H1 (cell line): ENCODE results near the gene IL1RAPL1. TPM values are rescaled to one million over a fixed set of nuclear protein-coding genes. Genes with fewer than 3 reads are reported as not detected.

Experiments used
- BCL11A ChIP-seq, 2 experiments: IDR thresholded peaks; one replicate each; pipeline ENCODE4 v1.6.1; 2011; ENCODE audit warnings: low read depth in 2 of 2, low read length in 2 of 2, mild to moderate bottlenecking in 2 of 2
- CEBPB ChIP-seq: IDR thresholded peaks from 2 replicates; pipeline ENCODE4 v1.6.1; 2012; ENCODE audit warnings: low read depth, low read length
- HDAC2 ChIP-seq, 2 experiments: fragments of 300-600 bp in 1 of 2; sonication (generic) in 1 of 2; IDR thresholded peaks; 2 replicates each; pipeline ENCODE4 v1.6.1; 2011 to 2012; ENCODE audit warnings: low read depth in 2 of 2, low read length in 2 of 2, mild to moderate bottlenecking in 2 of 2, moderate library complexity in 2 of 2, borderline replicate concordance in 1 of 2, inconsistent platforms in 1 of 2
- JUN ChIP-seq: IDR thresholded peaks from 2 replicates; pipeline ENCODE4 v1.6.1; 2011; ENCODE audit warnings: low read depth, mild to moderate bottlenecking, improper control_type of control experiment, low read length
- KDM4A ChIP-seq: IDR thresholded peaks from one replicate; pipeline ENCODE4 v1.7.1; 2012; ENCODE audit warnings: low read depth, mild to moderate bottlenecking, moderate library complexity, low read length, inconsistent platforms; ENCODE audit not compliant: severe bottlenecking
- SAP30 ChIP-seq: fragments of 300-600 bp; sonication (generic); IDR thresholded peaks from 2 replicates; pipeline ENCODE4 v1.7.1; 2012; ENCODE audit warnings: low read length, moderate library complexity, mild to moderate bottlenecking, inconsistent platforms; ENCODE audit not compliant: insufficient read depth, insufficient replicate concordance
- TBP ChIP-seq: IDR thresholded peaks from 2 replicates; pipeline ENCODE4 v1.6.1; 2011; ENCODE audit warnings: low read depth, low read length, improper control_type of control experiment
- polyA plus RNA-seq, 7 experiments: library from polyadenylated mRNA; depleted of rRNA in 3 of 7; stranded (reverse) in 5 of 7; unstranded in 2 of 7; fragments of >200 nt in 5 of 7; fragments of 200-250 nt in 2 of 7; gene quantifications; 1 replicate in 5 of 7; 2 replicates in 1 of 7; 4 replicates in 1 of 7; pipeline versions ENCODE4 v1.2.1 to v1.2.3, GENCODE V29; 2011 to 2013; ENCODE audit warnings: missing spikeins in 2 of 7, mixed read lengths in 2 of 7
- total RNA-seq: library from RNA; stranded (reverse); fragmentation: NEBNext Ultra II Directional; extraction: Animal tissue kit (Norgen Biotek cat#: 25700); gene quantifications from 2 replicates; pipeline ENCODE4 v1.2.1, GENCODE V29; 2021
- TF ChIP-seq, protein P1 (sequence below): fragments of 300-600 bp; sonication (generic); IDR thresholded peaks from 2 replicates; pipeline ENCODE4 v1.7.1; 2012; ENCODE audit warnings: low read length, moderate library complexity, mild to moderate bottlenecking, inconsistent platforms; ENCODE audit not compliant: insufficient replicate concordance
- TF ChIP-seq, protein P2 (sequence below): IDR thresholded peaks from 2 replicates; pipeline ENCODE4 v1.6.1; 2011; ENCODE audit warnings: low read length, improper control_type of control experiment

IL1RAPL1 gene
- total and polyA plus RNA-seq, 2 of the 8 experiments (the other 6 are each of a cell fraction or from before 2014, with no cell fraction given) = 0.11 to 0.35 TPM

DNA sequence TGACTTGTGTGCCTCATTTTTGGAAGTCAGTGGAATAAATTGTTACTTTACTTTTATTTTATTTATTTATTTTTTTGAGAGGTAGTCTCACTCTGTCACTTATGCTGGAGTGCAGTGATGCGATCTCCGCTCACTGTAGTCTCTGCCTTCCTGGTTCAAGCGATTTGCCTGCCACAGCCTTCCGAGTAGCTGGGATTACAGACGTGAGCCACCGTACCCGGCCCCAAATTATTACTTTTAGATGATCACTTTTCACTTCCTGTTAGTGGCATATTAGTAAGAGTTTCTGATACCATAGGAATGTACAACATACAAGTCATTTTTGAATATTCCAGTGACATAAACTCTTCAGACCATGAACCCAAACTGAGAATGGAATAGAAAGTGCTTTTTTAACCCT is 1017.1 kb downstream of the IL1RAPL1 start (continued):
- TF ChIP-seq, protein P1, sequence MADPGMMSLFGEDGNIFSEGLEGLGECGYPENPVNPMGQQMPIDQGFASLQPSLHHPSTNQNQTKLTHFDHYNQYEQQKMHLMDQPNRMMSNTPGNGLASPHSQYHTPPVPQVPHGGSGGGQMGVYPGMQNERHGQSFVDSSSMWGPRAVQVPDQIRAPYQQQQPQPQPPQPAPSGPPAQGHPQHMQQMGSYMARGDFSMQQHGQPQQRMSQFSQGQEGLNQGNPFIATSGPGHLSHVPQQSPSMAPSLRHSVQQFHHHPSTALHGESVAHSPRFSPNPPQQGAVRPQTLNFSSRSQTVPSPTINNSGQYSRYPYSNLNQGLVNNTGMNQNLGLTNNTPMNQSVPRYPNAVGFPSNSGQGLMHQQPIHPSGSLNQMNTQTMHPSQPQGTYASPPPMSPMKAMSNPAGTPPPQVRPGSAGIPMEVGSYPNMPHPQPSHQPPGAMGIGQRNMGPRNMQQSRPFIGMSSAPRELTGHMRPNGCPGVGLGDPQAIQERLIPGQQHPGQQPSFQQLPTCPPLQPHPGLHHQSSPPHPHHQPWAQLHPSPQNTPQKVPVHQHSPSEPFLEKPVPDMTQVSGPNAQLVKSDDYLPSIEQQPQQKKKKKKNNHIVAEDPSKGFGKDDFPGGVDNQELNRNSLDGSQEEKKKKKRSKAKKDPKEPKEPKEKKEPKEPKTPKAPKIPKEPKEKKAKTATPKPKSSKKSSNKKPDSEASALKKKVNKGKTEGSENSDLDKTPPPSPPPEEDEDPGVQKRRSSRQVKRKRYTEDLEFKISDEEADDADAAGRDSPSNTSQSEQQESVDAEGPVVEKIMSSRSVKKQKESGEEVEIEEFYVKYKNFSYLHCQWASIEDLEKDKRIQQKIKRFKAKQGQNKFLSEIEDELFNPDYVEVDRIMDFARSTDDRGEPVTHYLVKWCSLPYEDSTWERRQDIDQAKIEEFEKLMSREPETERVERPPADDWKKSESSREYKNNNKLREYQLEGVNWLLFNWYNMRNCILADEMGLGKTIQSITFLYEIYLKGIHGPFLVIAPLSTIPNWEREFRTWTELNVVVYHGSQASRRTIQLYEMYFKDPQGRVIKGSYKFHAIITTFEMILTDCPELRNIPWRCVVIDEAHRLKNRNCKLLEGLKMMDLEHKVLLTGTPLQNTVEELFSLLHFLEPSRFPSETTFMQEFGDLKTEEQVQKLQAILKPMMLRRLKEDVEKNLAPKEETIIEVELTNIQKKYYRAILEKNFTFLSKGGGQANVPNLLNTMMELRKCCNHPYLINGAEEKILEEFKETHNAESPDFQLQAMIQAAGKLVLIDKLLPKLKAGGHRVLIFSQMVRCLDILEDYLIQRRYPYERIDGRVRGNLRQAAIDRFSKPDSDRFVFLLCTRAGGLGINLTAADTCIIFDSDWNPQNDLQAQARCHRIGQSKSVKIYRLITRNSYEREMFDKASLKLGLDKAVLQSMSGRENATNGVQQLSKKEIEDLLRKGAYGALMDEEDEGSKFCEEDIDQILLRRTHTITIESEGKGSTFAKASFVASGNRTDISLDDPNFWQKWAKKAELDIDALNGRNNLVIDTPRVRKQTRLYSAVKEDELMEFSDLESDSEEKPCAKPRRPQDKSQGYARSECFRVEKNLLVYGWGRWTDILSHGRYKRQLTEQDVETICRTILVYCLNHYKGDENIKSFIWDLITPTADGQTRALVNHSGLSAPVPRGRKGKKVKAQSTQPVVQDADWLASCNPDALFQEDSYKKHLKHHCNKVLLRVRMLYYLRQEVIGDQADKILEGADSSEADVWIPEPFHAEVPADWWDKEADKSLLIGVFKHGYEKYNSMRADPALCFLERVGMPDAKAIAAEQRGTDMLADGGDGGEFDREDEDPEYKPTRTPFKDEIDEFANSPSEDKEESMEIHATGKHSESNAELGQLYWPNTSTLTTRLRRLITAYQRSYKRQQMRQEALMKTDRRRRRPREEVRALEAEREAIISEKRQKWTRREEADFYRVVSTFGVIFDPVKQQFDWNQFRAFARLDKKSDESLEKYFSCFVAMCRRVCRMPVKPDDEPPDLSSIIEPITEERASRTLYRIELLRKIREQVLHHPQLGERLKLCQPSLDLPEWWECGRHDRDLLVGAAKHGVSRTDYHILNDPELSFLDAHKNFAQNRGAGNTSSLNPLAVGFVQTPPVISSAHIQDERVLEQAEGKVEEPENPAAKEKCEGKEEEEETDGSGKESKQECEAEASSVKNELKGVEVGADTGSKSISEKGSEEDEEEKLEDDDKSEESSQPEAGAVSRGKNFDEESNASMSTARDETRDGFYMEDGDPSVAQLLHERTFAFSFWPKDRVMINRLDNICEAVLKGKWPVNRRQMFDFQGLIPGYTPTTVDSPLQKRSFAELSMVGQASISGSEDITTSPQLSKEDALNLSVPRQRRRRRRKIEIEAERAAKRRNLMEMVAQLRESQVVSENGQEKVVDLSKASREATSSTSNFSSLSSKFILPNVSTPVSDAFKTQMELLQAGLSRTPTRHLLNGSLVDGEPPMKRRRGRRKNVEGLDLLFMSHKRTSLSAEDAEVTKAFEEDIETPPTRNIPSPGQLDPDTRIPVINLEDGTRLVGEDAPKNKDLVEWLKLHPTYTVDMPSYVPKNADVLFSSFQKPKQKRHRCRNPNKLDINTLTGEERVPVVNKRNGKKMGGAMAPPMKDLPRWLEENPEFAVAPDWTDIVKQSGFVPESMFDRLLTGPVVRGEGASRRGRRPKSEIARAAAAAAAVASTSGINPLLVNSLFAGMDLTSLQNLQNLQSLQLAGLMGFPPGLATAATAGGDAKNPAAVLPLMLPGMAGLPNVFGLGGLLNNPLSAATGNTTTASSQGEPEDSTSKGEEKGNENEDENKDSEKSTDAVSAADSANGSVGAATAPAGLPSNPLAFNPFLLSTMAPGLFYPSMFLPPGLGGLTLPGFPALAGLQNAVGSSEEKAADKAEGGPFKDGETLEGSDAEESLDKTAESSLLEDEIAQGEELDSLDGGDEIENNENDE = no peak
- TF ChIP-seq KDM4A (no peak), BCL11A (IDR thresholded peaks at IDR 0.05; ENCODE audit: low read depth in 2 of 2, low read length in 2 of 2) (no peak), HDAC2 (IDR thresholded peaks at IDR 0.05; ENCODE audit: borderline replicate concordance in 1 of 2, low read depth in 2 of 2, low read length in 2 of 2) (no peak), CEBPB (no peak), TBP (no peak), JUN (no peak), SAP30 (no peak)
- TF ChIP-seq, protein P2, sequence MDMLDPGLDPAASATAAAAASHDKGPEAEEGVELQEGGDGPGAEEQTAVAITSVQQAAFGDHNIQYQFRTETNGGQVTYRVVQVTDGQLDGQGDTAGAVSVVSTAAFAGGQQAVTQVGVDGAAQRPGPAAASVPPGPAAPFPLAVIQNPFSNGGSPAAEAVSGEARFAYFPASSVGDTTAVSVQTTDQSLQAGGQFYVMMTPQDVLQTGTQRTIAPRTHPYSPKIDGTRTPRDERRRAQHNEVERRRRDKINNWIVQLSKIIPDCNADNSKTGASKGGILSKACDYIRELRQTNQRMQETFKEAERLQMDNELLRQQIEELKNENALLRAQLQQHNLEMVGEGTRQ = no peak
